IMR-90 (cell line): Measurements from ENCODE around the gene IFIT3. TPM values are rescaled to one million over a fixed set of nuclear protein-coding genes. Genes with fewer than 3 reads are reported as not detected.

Source experiments
- ATAC-seq: fragments of 200-7000 bp; cut with Tn5 transposase; 2 replicates; pipeline ENCODE4 v1.9.1; 2020; ENCODE audit warnings: low read depth, mild to moderate bottlenecking, moderate library complexity
- BruUV-seq: library from RNA; stranded (reverse); fragments of 400-500 nt; replicated peaks from 2 replicates; lab custom pipeline; 2021; lab: Mats Ljungman, UMichigan
- CTCF ChIA-PET: fragments of 300-600 bp; formaldehyde crosslinking; extraction: SDS; loops from one replicate; lab custom pipeline; 2021; ENCODE audit warnings: antibody characterized with exemption; lab: Yijun Ruan, JAX
- POLR2A ChIA-PET: fragments of 300-600 bp; sonication (Branson Sonifier 250); formaldehyde crosslinking; loops from one replicate; lab custom pipeline; 2022; ENCODE audit warnings: antibody characterized with exemption; ENCODE audit not compliant: unreplicated experiment; lab: Charles Lee
- DNase-seq: peaks from one replicate; pipeline ENCODE4 v3.0.0; 2013
- H2AFZ ChIP-seq: replicated peaks from 2 replicates; pipeline ENCODE3; 2013; ENCODE audit warnings: low read length, mild to moderate bottlenecking; ENCODE audit not compliant: poor library complexity
- H2AK5ac ChIP-seq: 2 replicates; pipeline ENCODE4 v1.6.1; 2013; ENCODE audit warnings: low read depth, low read length, inconsistent platforms
- H2AK9ac ChIP-seq: replicated peaks from 2 replicates; pipeline ENCODE3; 2013; ENCODE audit warnings: mild to moderate bottlenecking, low read depth, low read length, moderate library complexity; ENCODE audit not compliant: poor library complexity
- H2BK120ac ChIP-seq: 2 replicates; pipeline ENCODE4 v1.6.1; 2013; ENCODE audit warnings: low read depth, low read length, inconsistent platforms
- H2BK15ac ChIP-seq: 3 replicates; pipeline ENCODE4 v1.6.1; 2013; ENCODE audit warnings: low read depth, low read length, inconsistent platforms
- H2BK20ac ChIP-seq: 2 replicates; pipeline ENCODE4 v1.6.1; 2013; ENCODE audit warnings: low read depth, mild to moderate bottlenecking, inconsistent platforms, low read length, moderate library complexity
- H2BK5ac ChIP-seq: 2 replicates; pipeline ENCODE4 v1.6.1; 2013; ENCODE audit warnings: mild to moderate bottlenecking, low read depth, low read length, inconsistent platforms; ENCODE audit not compliant: poor library complexity, severe bottlenecking
- H3K14ac ChIP-seq: replicated peaks from 2 replicates; pipeline ENCODE4 v1.6.1; 2013; ENCODE audit warnings: low read depth, low read length, inconsistent platforms
- H3K18ac ChIP-seq: 2 replicates; pipeline ENCODE4 v1.6.1; 2013; ENCODE audit warnings: low read depth, low read length, control low read depth
- H3K23ac ChIP-seq: 2 replicates; pipeline ENCODE4 v1.6.1; 2013; ENCODE audit warnings: low read depth, low read length, inconsistent platforms
- H3K27ac ChIP-seq: 2 replicates; pipeline ENCODE4 v1.5.1; 2013; ENCODE audit warnings: mild to moderate bottlenecking, control low read depth, low read length; ENCODE audit not compliant: insufficient read depth
- H3K27me3 ChIP-seq: 2 replicates; pipeline ENCODE4 v1.6.1; 2013; ENCODE audit warnings: low read length; ENCODE audit not compliant: control insufficient read depth, insufficient read depth
- H3K36me3 ChIP-seq: 2 replicates; pipeline ENCODE4 v1.6.1; 2013; ENCODE audit warnings: low read length, mixed read lengths; ENCODE audit not compliant: control insufficient read depth, insufficient read depth
- H3K4ac ChIP-seq: 2 replicates; pipeline ENCODE4 v1.6.1; 2013; ENCODE audit warnings: low read depth, low read length, inconsistent platforms
- H3K4me1 ChIP-seq: 2 replicates; pipeline ENCODE4 v1.6.1; 2013; ENCODE audit warnings: low read length, mixed read lengths; ENCODE audit not compliant: control insufficient read depth, insufficient read depth
- H3K4me2 ChIP-seq: 2 replicates; pipeline ENCODE4 v1.6.1; 2013; ENCODE audit warnings: low read depth, mild to moderate bottlenecking, control low read depth, low read length, moderate library complexity
- H3K4me3 ChIP-seq: 2 replicates; pipeline ENCODE4 v1.5.1; 2013; ENCODE audit warnings: low read depth, mild to moderate bottlenecking, control low read depth, low read length, moderate library complexity; ENCODE audit not compliant: insufficient read depth
- H3K56ac ChIP-seq: 2 replicates; pipeline ENCODE4 v1.6.1; 2013; ENCODE audit warnings: low read length, inconsistent platforms; ENCODE audit not compliant: insufficient read depth; ENCODE audit errors: extremely low read depth
- H3K79me1 ChIP-seq, 2 experiments: 2 replicates each; pipeline ENCODE4 v1.6.1; 2013; ENCODE audit warnings: low read length in 2 of 2, inconsistent platforms in 1 of 2, low read depth in 1 of 2
- H3K9ac ChIP-seq: 2 replicates; pipeline ENCODE4 v1.6.1; 2013; ENCODE audit warnings: low read depth, low read length, control low read depth
- H3K9me1 ChIP-seq: 2 replicates; pipeline ENCODE4 v1.6.1; 2013; ENCODE audit warnings: low read length, inconsistent platforms; ENCODE audit not compliant: insufficient read depth
- H3K9me3 ChIP-seq: 2 replicates; pipeline ENCODE4 v1.6.1; 2013; ENCODE audit warnings: low read length; ENCODE audit not compliant: control insufficient read depth, insufficient read depth
- H4K20me1 ChIP-seq: 2 replicates; pipeline ENCODE4 v1.6.1; 2013; ENCODE audit warnings: low read length, inconsistent platforms; ENCODE audit not compliant: insufficient read depth
- H4K5ac ChIP-seq: 2 replicates; pipeline ENCODE4 v1.6.1; 2013; ENCODE audit warnings: mild to moderate bottlenecking, low read depth, low read length, control low read depth
- H4K8ac ChIP-seq, 2 experiments: 2 replicates each; pipeline ENCODE4 v1.6.1; 2013; ENCODE audit warnings: low read depth in 2 of 2, low read length in 2 of 2, control low read depth in 1 of 2, inconsistent platforms in 1 of 2
- H4K91ac ChIP-seq: 2 replicates; pipeline ENCODE4 v1.6.1; 2013; ENCODE audit warnings: low read depth, low read length, inconsistent platforms; ENCODE audit not compliant: insufficient read depth
- BHLHE40 ChIP-seq: fragments of 150-350 bp; IDR thresholded peaks from 2 replicates; pipeline ENCODE4 v1.6.1; 2016; ENCODE audit warnings: mild to moderate bottlenecking, low read depth, low read length
- CEBPB ChIP-seq: IDR thresholded peaks from 2 replicates; pipeline ENCODE4 v1.6.1; 2012; ENCODE audit warnings: low read depth, low read length, improper control_type of control experiment
- CHD1 ChIP-seq: IDR thresholded peaks from 2 replicates; pipeline ENCODE4 v1.6.1; 2012; ENCODE audit warnings: low read depth, low read length, improper control_type of control experiment
- CTCF ChIP-seq: conservative IDR thresholded peaks from 2 replicates; pipeline ENCODE4 v1.5.1; 2012; ENCODE audit warnings: mild to moderate bottlenecking, low read depth, low read length, improper control_type of control experiment
- ELK1 ChIP-seq: fragments of 150-350 bp; IDR thresholded peaks from 2 replicates; pipeline ENCODE4 v1.6.1; 2016; ENCODE audit warnings: low read depth, mild to moderate bottlenecking, low read length, moderate library complexity, borderline replicate concordance
- FOS ChIP-seq: fragments of 150-350 bp; IDR thresholded peaks from 2 replicates; pipeline ENCODE4 v1.6.1; 2016; ENCODE audit warnings: low read depth, low read length
- MAFK ChIP-seq: IDR thresholded peaks from 2 replicates; pipeline ENCODE4 v1.6.1; 2012; ENCODE audit warnings: low read depth, low read length, improper control_type of control experiment
- MAZ ChIP-seq: IDR thresholded peaks from 2 replicates; pipeline ENCODE4 v1.6.1; 2012; ENCODE audit warnings: low read depth, mild to moderate bottlenecking, low read length, improper control_type of control experiment, moderate library complexity, borderline replicate concordance
- MXI1 ChIP-seq: IDR thresholded peaks from 2 replicates; pipeline ENCODE4 v1.6.1; 2012; ENCODE audit warnings: low read depth, mild to moderate bottlenecking, low read length, moderate library complexity, borderline replicate concordance
- NFE2L2 ChIP-seq: fragments of 150-350 bp; IDR thresholded peaks from 2 replicates; pipeline ENCODE4 v1.6.1; 2016; ENCODE audit warnings: low read depth, mild to moderate bottlenecking, low read length
- POLR2A ChIP-seq: IDR thresholded peaks from 2 replicates; pipeline ENCODE4 v1.6.1; 2012; ENCODE audit warnings: mild to moderate bottlenecking, low read depth, low read length
- RAD21 ChIP-seq: IDR thresholded peaks from 2 replicates; pipeline ENCODE4 v1.6.1; 2012; ENCODE audit warnings: low read length, improper control_type of control experiment
- RCOR1 ChIP-seq: IDR thresholded peaks from 2 replicates; pipeline ENCODE4 v1.6.1; 2012; ENCODE audit warnings: mild to moderate bottlenecking, low read length, improper control_type of control experiment; ENCODE audit not compliant: insufficient replicate concordance
- RFX5 ChIP-seq: IDR thresholded peaks from 2 replicates; pipeline ENCODE4 v1.8.0; 2012; ENCODE audit warnings: low read depth, mild to moderate bottlenecking, low read length, moderate library complexity
- SMC3 ChIP-seq: fragments of 150-350 bp; IDR thresholded peaks from 2 replicates; pipeline ENCODE4 v1.6.1; 2016; ENCODE audit warnings: low read depth, mild to moderate bottlenecking, antibody characterized with exemption, low read length, moderate library complexity
- USF2 ChIP-seq: fragments of 150-350 bp; IDR thresholded peaks from 2 replicates; pipeline ENCODE4 v1.6.1; 2017; ENCODE audit warnings: mild to moderate bottlenecking, antibody characterized with exemption, low read length, low read depth
- dilution Hi-C: fragments of 300-500 bp; cut with HindIII; formaldehyde crosslinking; loops from one replicate; pipeline ENCODE4 v1.14.3; 2018; ENCODE audit warnings: low sequenced_read_pairs; ENCODE audit not compliant: unreplicated experiment
- in situ Hi-C: fragments of 300-500 bp; cut with MboI; formaldehyde crosslinking; loops from 3 replicates; pipeline ENCODE4 v1.14.3; 2019; ENCODE audit warnings: low sequenced_read_pairs, inconsistent platforms, mixed read lengths
- intact Hi-C: fragments of 100-400 bp; cut with micrococcal nuclease; formaldehyde crosslinking; loops from 2 replicates; pipeline ENCODE4 v1.10.0; 2022
- polyA plus RNA-seq, 3 experiments: library from polyadenylated mRNA; depleted of rRNA; stranded (reverse); fragments of >200 nt; gene quantifications; 2 replicates each; pipeline ENCODE4 v1.2.3, GENCODE V29; 2012; ENCODE audit warnings: low replicate concordance in 1 of 3
- total RNA-seq: library from RNA; depleted of rRNA; stranded (reverse); fragments of >200 nt; gene quantifications from 2 replicates; pipeline ENCODE4 v1.2.3, GENCODE V29; 2012

The IFIT3 gene
- total and polyA plus RNA-seq, 2 of the 4 experiments (the other 2 are of a cell fraction), result 3.5 to 7.3 TPM

GRCh38 chr10:89304925-89305324, 22.9 kb upstream of the IFIT3 start:
- TF ChIP-seq FOS (no peak), USF2 (no peak), CHD1 (no peak), POLR2A (no peak), SMC3 (no peak), MXI1 (no peak), MAZ (no peak), RCOR1 (no peak), BHLHE40 (no peak), CEBPB (no peak), NFE2L2 (no peak), CTCF (no peak), RFX5 (no peak), ELK1 (no peak), RAD21 (no peak), MAFK (no peak)
- Histone ChIP-seq H4K8ac (no peak overlapping the region), H2AK9ac (no peak overlapping the region), H3K4me2 (no peak overlapping the region), H2BK120ac (no peak overlapping the region), H3K36me3 (no peaks in the 10 kb centered on the region; the same call in 1 of the 2 replicates), H4K5ac (no peak overlapping the region), H3K9me1 (no peaks in the 10 kb centered on the region), H4K91ac (no peak overlapping the region), H3K79me1 (peaks cover 2 to 4% of the 10 kb centered on the region in 2 experiments; a peak in 1 of 4 replicates), H2BK5ac (no peak overlapping the region), H2BK15ac (no peak overlapping the region), H3K23ac (no peak overlapping the region), H3K4ac (no peak overlapping the region), H3K18ac (no peak overlapping the region), H4K20me1 (no peaks in the 10 kb centered on the region), H3K56ac (no peak overlapping the region), H2BK20ac (no peak overlapping the region), H3K27ac (no peak overlapping the region), H3K9ac (no peak overlapping the region), H2AFZ (no peak overlapping the region), H3K4me3 (no peak overlapping the region), H2AK5ac (no peak overlapping the region), H3K14ac (no peak overlapping the region), H3K9me3 (no peaks in the 10 kb centered on the region), H3K4me1 (peaks cover 13% of the 10 kb centered on the region), H3K27me3 (no peaks in the 10 kb centered on the region)
- intact Hi-C loops (no loop called here), dilution Hi-C loops (no loop called here), in situ Hi-C loops (no loop called here)
- BruUV-seq, result no TSS peak
- no peak for ATAC-seq
- DNase-seq, result no peak
- CTCF ChIA-PET, result interaction anchor here (1.0 kb wide), 1 partner anchor 64 kb away, joined by 4 read pairs; no protein-coding TSS in a partner anchor
- POLR2A ChIA-PET, result interaction anchor here (0.8 kb wide), 1 partner anchor 64 kb away, joined by 4 read pairs; no protein-coding TSS in a partner anchor
